A673 (cell line): ENCODE data around the gene PDE12.

Source experiments
- EZH2 ChIP-seq: fragments of 200-600 bp; sonication (generic); IDR thresholded peaks from 2 replicates; pipeline ENCODE4 v1.6.1; 2017; ENCODE audit warnings: borderline replicate concordance, low read depth, mild to moderate bottlenecking, mixed read lengths, antibody characterized with exemption, low read length; ENCODE audit not compliant: poor library complexity, severe bottlenecking
- TF ChIP-seq, protein P1 (sequence below): fragments of 300-800, 200-600 bp; sonication (generic); conservative IDR thresholded peaks from 2 replicates; pipeline ENCODE4 v1.5.1; 2017; ENCODE audit warnings: low read depth, mild to moderate bottlenecking, antibody characterized with exemption, low read length, moderate library complexity, mixed read lengths

DNA sequence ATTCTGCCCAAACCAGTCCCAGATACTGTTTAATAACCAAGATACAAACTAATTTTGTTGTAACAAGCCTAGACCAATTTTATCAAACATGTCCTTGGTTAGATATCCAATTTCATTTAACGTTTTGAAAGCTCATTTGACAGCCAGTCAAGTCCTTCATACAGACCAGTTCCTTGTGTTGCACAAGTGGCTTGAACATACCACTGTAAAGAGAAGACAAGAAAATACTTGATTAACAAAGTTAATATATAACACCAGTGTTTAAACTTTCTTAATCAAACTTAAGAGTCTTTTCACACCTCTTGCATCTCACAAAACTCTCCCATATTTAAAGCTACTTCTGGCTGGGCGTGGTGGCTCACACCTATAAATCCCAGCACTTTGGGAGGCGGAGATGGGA, 16.0 kb downstream of the PDE12 start:
- TF ChIP-seq, protein P1, sequence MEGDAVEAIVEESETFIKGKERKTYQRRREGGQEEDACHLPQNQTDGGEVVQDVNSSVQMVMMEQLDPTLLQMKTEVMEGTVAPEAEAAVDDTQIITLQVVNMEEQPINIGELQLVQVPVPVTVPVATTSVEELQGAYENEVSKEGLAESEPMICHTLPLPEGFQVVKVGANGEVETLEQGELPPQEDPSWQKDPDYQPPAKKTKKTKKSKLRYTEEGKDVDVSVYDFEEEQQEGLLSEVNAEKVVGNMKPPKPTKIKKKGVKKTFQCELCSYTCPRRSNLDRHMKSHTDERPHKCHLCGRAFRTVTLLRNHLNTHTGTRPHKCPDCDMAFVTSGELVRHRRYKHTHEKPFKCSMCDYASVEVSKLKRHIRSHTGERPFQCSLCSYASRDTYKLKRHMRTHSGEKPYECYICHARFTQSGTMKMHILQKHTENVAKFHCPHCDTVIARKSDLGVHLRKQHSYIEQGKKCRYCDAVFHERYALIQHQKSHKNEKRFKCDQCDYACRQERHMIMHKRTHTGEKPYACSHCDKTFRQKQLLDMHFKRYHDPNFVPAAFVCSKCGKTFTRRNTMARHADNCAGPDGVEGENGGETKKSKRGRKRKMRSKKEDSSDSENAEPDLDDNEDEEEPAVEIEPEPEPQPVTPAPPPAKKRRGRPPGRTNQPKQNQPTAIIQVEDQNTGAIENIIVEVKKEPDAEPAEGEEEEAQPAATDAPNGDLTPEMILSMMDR, result no peak
- no peak for TF ChIP-seq EZH2
